Measurements from ENCODE around the gene HSBP1L1. TPM values are rescaled to one million over a fixed set of nuclear protein-coding genes. Genes with fewer than 3 reads are reported as not detected.

The HSBP1L1 gene
- total RNA-seq, 1 experiment from 2014 or later, result 41.4 TPM

DNA sequence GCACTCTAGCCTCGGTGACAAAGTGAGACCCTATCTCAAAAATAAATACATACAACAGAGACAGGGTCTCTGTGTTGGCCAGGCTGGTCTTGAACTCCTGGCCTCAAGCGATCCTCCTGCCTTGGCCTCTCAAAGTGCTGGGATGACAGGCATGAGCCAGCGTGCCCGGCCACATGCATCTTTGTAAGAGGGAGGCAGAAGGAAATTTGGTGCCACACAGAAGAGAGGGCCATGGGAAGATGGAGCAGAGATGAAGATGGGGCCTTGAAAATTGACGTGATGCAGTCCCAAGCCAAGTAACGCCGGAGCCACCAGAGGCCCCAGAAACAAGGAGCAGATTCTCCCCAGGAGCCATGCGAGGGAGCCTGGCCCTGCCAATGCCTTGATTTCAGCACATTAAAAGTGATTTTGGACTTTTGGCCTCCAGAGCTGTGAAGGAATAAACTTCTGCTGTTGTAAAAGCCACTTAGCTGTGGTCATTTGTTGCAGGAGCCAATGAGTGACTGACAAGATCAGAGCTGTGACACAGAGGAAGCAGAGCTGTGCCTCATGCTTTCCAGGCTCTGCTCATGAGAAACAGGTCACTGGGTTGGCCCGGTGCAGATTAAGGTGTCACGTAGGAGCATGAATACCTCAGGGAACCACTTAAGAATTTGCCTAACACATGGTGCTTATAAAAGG, 10.3 kb upstream of the HSBP1L1 start:
- ATAC-seq (no peak), DNase-seq (ENCODE audit: low read depth, low spot score) (no peak)
- Histone ChIP-seq H3K4me3 (replicated peaks in 1 of 2; ENCODE audit: low read depth in 1 of 2, low read length in 2 of 2) (no peak overlapping the region), H3K9ac (ENCODE audit: low read length) (no peak overlapping the region), H3K9me2 (ENCODE audit: insufficient read depth) (no peaks in the 10 kb centered on the region), H3K27me3 (ENCODE audit: insufficient read depth, low read length) (no peaks in the 10 kb centered on the region), H2AFZ (ENCODE audit: low read depth, low read length, poor library complexity, severe bottlenecking) (no peak overlapping the region), H3K79me2 (ENCODE audit: insufficient read depth, low read length) (peaks cover 20% of the 10 kb centered on the region), H4K20me1 (ENCODE audit: insufficient read depth) (peaks cover 3% of the 10 kb centered on the region; the same call in 1 of the 2 replicates), H3K9me3 (ENCODE audit: control insufficient read depth in 1 of 2, insufficient read depth in 1 of 2, low read depth in 1 of 2, low read length in 2 of 2) (no peaks in the 10 kb centered on the region), H3K4me2 (ENCODE audit: low read length) (no peak overlapping the region), H3K27ac (ENCODE audit: low read depth, low read length) (no peak overlapping the region), H3K36me3 (ENCODE audit: control insufficient read depth in 1 of 2, insufficient read depth in 2 of 2, low read length in 2 of 2) (0 out of 4 replicates have a peak, but pooled peaks cover 0 to 2% of the 10 kb centered on the region in 2 experiments), H3K4me1 (ENCODE audit: control insufficient read depth in 1 of 2, insufficient read depth in 2 of 2, low read length in 2 of 2) (peaks cover 3 to 16% of the 10 kb centered on the region in 2 experiments; a peak in 2 of 4 replicates)
- TF ChIP-seq ZNF274 (IDR thresholded peaks at IDR 0.05; ENCODE audit: low read depth, low read length) (no peak), RAD21 (IDR thresholded peaks at IDR 0.05; ENCODE audit: low read depth) (no peak), YY1 (IDR thresholded peaks at IDR 0.05; ENCODE audit: extremely low read depth, insufficient replicate concordance, low read depth, low read length) (no peak), SP1 (IDR thresholded peaks at IDR 0.05; ENCODE audit: low read depth) (no peak), ZFX (IDR thresholded peaks at IDR 0.05) (no peak), POLR2A (IDR thresholded peaks at IDR 0.05; ENCODE audit: borderline replicate concordance, extremely low read depth, insufficient read depth, insufficient read length) (no peak), ELF1 (IDR thresholded peaks at IDR 0.05; ENCODE audit: borderline replicate concordance, low read depth) (no peak), SRF (IDR thresholded peaks at IDR 0.05; ENCODE audit: low read depth) (no peak), POLR2AphosphoS5 (IDR thresholded peaks at IDR 0.05; ENCODE audit: low read depth, low read length) (no peak), CEBPB (IDR thresholded peaks at IDR 0.05; ENCODE audit: low read depth) (no peak), EGR1 (IDR thresholded peaks at IDR 0.05; ENCODE audit: low read depth) (no peak), TCF7L2 (IDR thresholded peaks at IDR 0.05; ENCODE audit: borderline replicate concordance, extremely low read depth, insufficient read depth, insufficient read length) (no peak), CBX3 (IDR thresholded peaks at IDR 0.05; ENCODE audit: low read depth) (no peak)
- TF ChIP-seq, protein P1, sequence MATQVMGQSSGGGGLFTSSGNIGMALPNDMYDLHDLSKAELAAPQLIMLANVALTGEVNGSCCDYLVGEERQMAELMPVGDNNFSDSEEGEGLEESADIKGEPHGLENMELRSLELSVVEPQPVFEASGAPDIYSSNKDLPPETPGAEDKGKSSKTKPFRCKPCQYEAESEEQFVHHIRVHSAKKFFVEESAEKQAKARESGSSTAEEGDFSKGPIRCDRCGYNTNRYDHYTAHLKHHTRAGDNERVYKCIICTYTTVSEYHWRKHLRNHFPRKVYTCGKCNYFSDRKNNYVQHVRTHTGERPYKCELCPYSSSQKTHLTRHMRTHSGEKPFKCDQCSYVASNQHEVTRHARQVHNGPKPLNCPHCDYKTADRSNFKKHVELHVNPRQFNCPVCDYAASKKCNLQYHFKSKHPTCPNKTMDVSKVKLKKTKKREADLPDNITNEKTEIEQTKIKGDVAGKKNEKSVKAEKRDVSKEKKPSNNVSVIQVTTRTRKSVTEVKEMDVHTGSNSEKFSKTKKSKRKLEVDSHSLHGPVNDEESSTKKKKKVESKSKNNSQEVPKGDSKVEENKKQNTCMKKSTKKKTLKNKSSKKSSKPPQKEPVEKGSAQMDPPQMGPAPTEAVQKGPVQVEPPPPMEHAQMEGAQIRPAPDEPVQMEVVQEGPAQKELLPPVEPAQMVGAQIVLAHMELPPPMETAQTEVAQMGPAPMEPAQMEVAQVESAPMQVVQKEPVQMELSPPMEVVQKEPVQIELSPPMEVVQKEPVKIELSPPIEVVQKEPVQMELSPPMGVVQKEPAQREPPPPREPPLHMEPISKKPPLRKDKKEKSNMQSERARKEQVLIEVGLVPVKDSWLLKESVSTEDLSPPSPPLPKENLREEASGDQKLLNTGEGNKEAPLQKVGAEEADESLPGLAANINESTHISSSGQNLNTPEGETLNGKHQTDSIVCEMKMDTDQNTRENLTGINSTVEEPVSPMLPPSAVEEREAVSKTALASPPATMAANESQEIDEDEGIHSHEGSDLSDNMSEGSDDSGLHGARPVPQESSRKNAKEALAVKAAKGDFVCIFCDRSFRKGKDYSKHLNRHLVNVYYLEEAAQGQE (IDR thresholded peaks at IDR 0.05; ENCODE audit: low read depth), result no peak
- TF ChIP-seq, protein P2, sequence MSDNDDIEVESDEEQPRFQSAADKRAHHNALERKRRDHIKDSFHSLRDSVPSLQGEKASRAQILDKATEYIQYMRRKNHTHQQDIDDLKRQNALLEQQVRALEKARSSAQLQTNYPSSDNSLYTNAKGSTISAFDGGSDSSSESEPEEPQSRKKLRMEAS (IDR thresholded peaks at IDR 0.05), result no peak
- TF ChIP-seq, protein P3, sequence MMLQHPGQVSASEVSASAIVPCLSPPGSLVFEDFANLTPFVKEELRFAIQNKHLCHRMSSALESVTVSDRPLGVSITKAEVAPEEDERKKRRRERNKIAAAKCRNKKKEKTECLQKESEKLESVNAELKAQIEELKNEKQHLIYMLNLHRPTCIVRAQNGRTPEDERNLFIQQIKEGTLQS (IDR thresholded peaks at IDR 0.05), result no peak
- TF ChIP-seq, protein P4, sequence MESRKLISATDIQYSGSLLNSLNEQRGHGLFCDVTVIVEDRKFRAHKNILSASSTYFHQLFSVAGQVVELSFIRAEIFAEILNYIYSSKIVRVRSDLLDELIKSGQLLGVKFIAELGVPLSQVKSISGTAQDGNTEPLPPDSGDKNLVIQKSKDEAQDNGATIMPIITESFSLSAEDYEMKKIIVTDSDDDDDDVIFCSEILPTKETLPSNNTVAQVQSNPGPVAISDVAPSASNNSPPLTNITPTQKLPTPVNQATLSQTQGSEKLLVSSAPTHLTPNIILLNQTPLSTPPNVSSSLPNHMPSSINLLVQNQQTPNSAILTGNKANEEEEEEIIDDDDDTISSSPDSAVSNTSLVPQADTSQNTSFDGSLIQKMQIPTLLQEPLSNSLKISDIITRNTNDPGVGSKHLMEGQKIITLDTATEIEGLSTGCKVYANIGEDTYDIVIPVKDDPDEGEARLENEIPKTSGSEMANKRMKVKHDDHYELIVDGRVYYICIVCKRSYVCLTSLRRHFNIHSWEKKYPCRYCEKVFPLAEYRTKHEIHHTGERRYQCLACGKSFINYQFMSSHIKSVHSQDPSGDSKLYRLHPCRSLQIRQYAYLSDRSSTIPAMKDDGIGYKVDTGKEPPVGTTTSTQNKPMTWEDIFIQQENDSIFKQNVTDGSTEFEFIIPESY (IDR thresholded peaks at IDR 0.05; ENCODE audit: extremely low read depth, insufficient replicate concordance, low read length), result no peak
- intact Hi-C loops (cut with micrococcal nuclease), result no loop called here
- ChIA-PET RAD21 (ENCODE audit: low non-redundant PET in 1 of 2, low total read pairs in 2 of 2, uncharacterized antibody in 2 of 2, unreplicated experiment in 2 of 2) (no interaction called here), POLR2A (no interaction called here), CTCF (no interaction called here)
- no TSS peak for BruUV-seq (replicated peaks)
